Smooth muscle cell (in vitro differentiated cells): ENCODE data around the gene KRT1. TPM values are rescaled to one million over a fixed set of nuclear protein-coding genes. Genes with fewer than 3 reads are reported as not detected.

Experiments used
- DNase-seq: peaks from one replicate; lab custom pipeline; 2025; ENCODE audit not compliant: unreplicated experiment; lab: John Stamatoyannopoulos, UW
- H2AFZ ChIP-seq: fragments of 200-600 bp; sonication (generic); 2 replicates; pipeline ENCODE4 v1.6.0; 2016; ENCODE audit warnings: antibody characterized with exemption, low read depth, mild to moderate bottlenecking
- H3F3A ChIP-seq: fragments of 200-600 bp; sonication (generic); 2 replicates; pipeline ENCODE4 v1.6.0; 2017; ENCODE audit warnings: antibody characterized with exemption, low read depth
- H3K27ac ChIP-seq: fragments of 200-600 bp; sonication (generic); 2 replicates; pipeline ENCODE4 v1.5.1; 2016; ENCODE audit warnings: low read depth, mild to moderate bottlenecking
- H3K27me3 ChIP-seq: fragments of 200-600 bp; sonication (generic); 2 replicates; pipeline ENCODE4 v1.6.1; 2016; ENCODE audit warnings: low read depth, mild to moderate bottlenecking
- H3K36me3 ChIP-seq: fragments of 200-600 bp; sonication (generic); 2 replicates; pipeline ENCODE4 v1.5.1; 2016; ENCODE audit warnings: low read depth
- H3K4me1 ChIP-seq: fragments of 200-600 bp; sonication (generic); 2 replicates; pipeline ENCODE4 v1.5.1; 2016; ENCODE audit warnings: low read depth
- H3K4me2 ChIP-seq: fragments of 200-600 bp; sonication (generic); 2 replicates; pipeline ENCODE4 v1.6.0; 2016; ENCODE audit warnings: mild to moderate bottlenecking
- H3K4me3 ChIP-seq: fragments of 200-600 bp; sonication (generic); 2 replicates; pipeline ENCODE4 v1.5.1; 2016; ENCODE audit warnings: mild to moderate bottlenecking
- H3K79me2 ChIP-seq: fragments of 200-600 bp; sonication (generic); 2 replicates; pipeline ENCODE4 v1.6.0; 2016; ENCODE audit warnings: low read depth, mild to moderate bottlenecking
- H3K9ac ChIP-seq: fragments of 200-600 bp; sonication (generic); 2 replicates; pipeline ENCODE4 v1.6.0; 2016; ENCODE audit warnings: low read depth
- H3K9me3 ChIP-seq: fragments of 200-600 bp; sonication (generic); replicated peaks from 2 replicates; pipeline ENCODE4 v1.5.1; 2016; ENCODE audit warnings: low read depth
- H4K20me1 ChIP-seq: fragments of 200-600 bp; sonication (generic); 2 replicates; pipeline ENCODE4 v1.6.0; 2016; ENCODE audit warnings: low read depth
- CTCF ChIP-seq: fragments of 200-600 bp; sonication (generic); IDR thresholded peaks from 2 replicates; pipeline ENCODE4 v1.5.1; 2017; ENCODE audit warnings: borderline replicate concordance, mild to moderate bottlenecking, antibody characterized with exemption; ENCODE audit not compliant: insufficient read depth, poor library complexity, severe bottlenecking
- WGBS: methylation state at CpG from one replicate; pipeline ENCODE4 v1.1.7; 2016; ENCODE audit warnings: low lambda C conversion rate; 5-methylcytosine and 5-hydroxymethylcytosine counted together
- polyA plus RNA-seq: library from polyadenylated mRNA; unstranded; fragments of >200 nt; fragmentation: Nextera tagmentation; extraction: Ambion mirVana; gene quantifications from 2 replicates; pipeline ENCODE4 v1.2.1, GENCODE V29; 2016
- total RNA-seq: library from RNA; depleted of rRNA; stranded (reverse); fragments of >200 nt; gene quantifications from 2 replicates; pipeline ENCODE4 v1.2.3, GENCODE V29; 2014

Gene KRT1
- total and polyA plus RNA-seq, 2 experiments from 2014 or later: 5.6 to 13.5 TPM

DNA sequence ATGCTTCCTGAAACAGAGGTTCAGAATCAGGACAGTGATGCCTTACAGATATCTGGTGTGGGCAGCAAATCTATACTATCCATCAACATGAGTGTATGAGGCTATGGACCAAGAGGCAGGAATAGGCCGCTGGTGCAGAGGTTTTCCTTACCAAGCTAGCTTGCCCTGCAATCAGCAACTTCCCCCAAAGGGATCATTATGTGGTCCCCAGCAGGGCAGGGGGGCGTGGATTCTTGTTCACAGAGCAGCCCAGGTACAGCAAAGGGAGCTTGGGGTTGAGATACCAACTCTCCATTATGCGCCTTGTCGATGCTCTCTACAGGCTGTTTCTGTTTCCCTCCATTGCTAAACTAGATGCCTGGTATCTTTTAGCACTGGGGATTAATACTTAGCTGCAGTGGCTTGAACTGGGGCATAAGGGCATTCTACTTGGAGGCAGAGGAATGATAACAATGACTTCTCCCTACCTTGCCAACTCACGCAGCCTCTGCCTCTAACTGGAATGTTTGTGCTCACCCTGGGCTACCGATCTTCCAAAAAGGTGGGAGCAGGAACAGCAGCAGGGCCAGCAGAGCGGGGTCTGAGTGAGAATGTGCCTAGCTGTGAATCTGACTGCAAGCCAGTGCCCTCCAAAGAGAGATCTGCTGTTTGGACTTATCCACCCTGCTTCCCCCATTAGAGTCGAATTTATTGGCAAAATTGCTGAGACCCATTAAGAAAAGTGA is 10.3 kb upstream of the KRT1 start:
- no peaks in the 10 kb centered on the region for H3K9me3 ChIP-seq
- H3K9ac ChIP-seq: no peak overlapping the region
- DNase-seq: no peak
- 58% methylated on average over 8 of the region's 8 CpGs for WGBS
- no peak overlapping the region for H2AFZ ChIP-seq
- peaks cover 91% of the 10 kb centered on the region for H3K27me3 ChIP-seq
- no peak overlapping the region for H3K27ac ChIP-seq
- no peaks in the 10 kb centered on the region for H3K36me3 ChIP-seq
- no peaks in the 10 kb centered on the region for H3K4me1 ChIP-seq
- H4K20me1 ChIP-seq: no peaks in the 10 kb centered on the region
- H3K4me3 ChIP-seq: peak overlapping the region; percentile 31
- no peaks in the 10 kb centered on the region for H3K79me2 ChIP-seq
- no peaks in the 10 kb centered on the region for H3F3A ChIP-seq
- no peak for TF ChIP-seq CTCF
- H3K4me2 ChIP-seq: peak overlapping the region; percentile 81

- Histone ChIP-seq H2AFZ (no peak overlapping the region), H3K27me3 (peaks cover 93% of the 10 kb centered on the region), H3K79me2 (no peaks in the 10 kb centered on the region), H3F3A (no peaks in the 10 kb centered on the region), H3K9ac (no peak overlapping the region), H3K9me3 (no peaks in the 10 kb centered on the region), H4K20me1 (no peaks in the 10 kb centered on the region), H3K27ac (no peak overlapping the region), H3K36me3 (no peaks in the 10 kb centered on the region), H3K4me3 (no peak overlapping the region), H3K4me2 (no peak overlapping the region), H3K4me1 (no peaks in the 10 kb centered on the region)
- no peak for DNase-seq
- 60% methylated on average over 1 of the region's 1 CpG for WGBS
- no peak for TF ChIP-seq CTCF
These were observed 9.7 kb upstream of the KRT1 start for GRCh38 chr12:52689936-52690335.

DNA sequence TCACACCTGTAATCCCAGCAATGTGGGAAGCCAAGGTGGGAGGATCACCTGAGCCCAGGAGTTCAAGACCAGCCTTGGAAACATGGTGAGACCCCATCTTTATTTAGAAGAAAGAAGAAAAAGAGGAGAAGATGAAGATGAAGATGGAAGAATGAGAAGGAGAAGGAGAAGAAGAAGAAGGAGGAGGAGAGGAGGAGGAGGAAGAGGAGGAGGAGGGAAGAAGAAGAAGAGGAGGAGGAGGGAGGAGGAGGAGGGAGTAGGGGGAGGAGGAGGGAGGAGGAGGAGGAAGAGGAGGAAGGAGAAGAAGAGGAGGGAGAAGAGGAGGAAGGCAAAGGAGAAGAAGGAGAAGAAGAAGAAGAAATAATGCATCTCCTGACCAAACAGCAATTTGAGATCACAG is 9.0 kb upstream of the KRT1 start:
- H3K4me3 ChIP-seq: no peak overlapping the region
- peaks cover 92% of the 10 kb centered on the region for H3K27me3 ChIP-seq
- no peak for TF ChIP-seq CTCF
- H3K79me2 ChIP-seq: no peaks in the 10 kb centered on the region
- no peak overlapping the region for H2AFZ ChIP-seq
- no peak for DNase-seq
- no peak overlapping the region for H3K4me2 ChIP-seq
- no peaks in the 10 kb centered on the region for H3K4me1 ChIP-seq
- no peaks in the 10 kb centered on the region for H3K36me3 ChIP-seq
- H4K20me1 ChIP-seq: no peaks in the 10 kb centered on the region
- no peaks in the 10 kb centered on the region for H3K9me3 ChIP-seq
- no peak overlapping the region for H3K9ac ChIP-seq
- no peaks in the 10 kb centered on the region for H3F3A ChIP-seq
- no peak overlapping the region for H3K27ac ChIP-seq

DNA sequence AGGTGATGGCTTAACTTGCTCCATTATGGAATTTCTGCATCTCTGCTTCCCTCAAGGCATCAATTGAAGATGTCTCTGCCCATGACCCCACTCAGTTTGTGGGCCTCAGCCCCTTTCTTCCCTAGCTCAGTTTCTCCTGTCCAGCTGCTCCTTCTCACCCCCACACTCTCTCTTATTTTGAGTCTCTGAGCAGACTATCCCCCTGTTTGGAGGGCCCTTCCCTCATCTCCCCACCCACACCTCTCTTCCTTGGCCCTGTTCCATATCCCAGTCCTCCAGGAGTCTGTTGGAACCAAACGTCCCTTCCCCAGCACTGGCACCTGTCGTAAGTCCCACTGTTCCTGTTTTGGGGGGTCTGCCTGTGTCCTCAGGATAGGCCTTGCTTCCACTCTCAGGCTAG is 8.3 kb upstream of the KRT1 start:
- Histone ChIP-seq H3K27ac (no peak overlapping the region), H4K20me1 (no peaks in the 10 kb centered on the region), H3K27me3 (peaks cover 91% of the 10 kb centered on the region), H3K4me3 (no peak overlapping the region), H2AFZ (no peak overlapping the region), H3K4me1 (no peaks in the 10 kb centered on the region), H3F3A (no peaks in the 10 kb centered on the region), H3K79me2 (no peaks in the 10 kb centered on the region), H3K36me3 (no peaks in the 10 kb centered on the region), H3K9ac (no peak overlapping the region), H3K4me2 (no peak overlapping the region), H3K9me3 (no peaks in the 10 kb centered on the region)
- TF ChIP-seq CTCF: no peak
- 80% methylated on average over 2 of the region's 2 CpGs for WGBS
- DNase-seq: no peak
